ENCODE measurements around the gene PRELID1.

The PRELID1 gene

GRCh38 chr5:177327539-177328522, 24.2 kb downstream of the PRELID1 start:
- no peak for TF ChIP-seq CTCF (IDR thresholded peaks at IDR 0.05; ENCODE audit: low read depth, low read length)
- no peak for DNase-seq (ENCODE audit: extremely low read depth, low read depth)

GRCh38 chr5:177328545-177329231, 25.1 kb downstream of the PRELID1 start:
- TF ChIP-seq CTCF (IDR thresholded peaks at IDR 0.05; ENCODE audit: low read depth, low read length), result no peak
- DNase-seq (ENCODE audit: extremely low read depth, low read depth), result no peak

- TF ChIP-seq CTCF (IDR thresholded peaks at IDR 0.05; ENCODE audit: low read depth, low read length), result no peak
- no peak for DNase-seq (ENCODE audit: extremely low read depth, low read depth)
These were observed 26.3 kb downstream of the PRELID1 start for GRCh38 chr5:177329883-177330282.

GRCh38 chr5:177330991-177331842, 27.6 kb downstream of the PRELID1 start:
- no peak for TF ChIP-seq CTCF (IDR thresholded peaks at IDR 0.05; ENCODE audit: low read depth, low read length)
- DNase-seq (ENCODE audit: extremely low read depth, low read depth), result no peak

- no peak for DNase-seq (ENCODE audit: extremely low read depth, low read depth)
- TF ChIP-seq CTCF (IDR thresholded peaks at IDR 0.05; ENCODE audit: low read depth, low read length), result no peak
These were observed 28.7 kb downstream of the PRELID1 start for GRCh38 chr5:177332031-177332895.

GRCh38 chr5:177332896-177333260, 29.3 kb downstream of the PRELID1 start:
- TF ChIP-seq CTCF (IDR thresholded peaks at IDR 0.05; ENCODE audit: low read depth, low read length), result no peak
- no peak for DNase-seq (ENCODE audit: extremely low read depth, low read depth)

Measured in AG09319 (cell line).